22Rv1 (cell line): ENCODE data around the gene RASL11A.

Source experiments
- ZFX ChIP-seq: fragments of 450-650 bp; IDR thresholded peaks from 2 replicates; pipeline ENCODE4 v1.6.1; 2017; ENCODE audit warnings: antibody characterized with exemption, borderline replicate concordance
- TF ChIP-seq, protein P1 (sequence below): fragments of 450-650 bp; IDR thresholded peaks from 2 replicates; pipeline ENCODE4 v1.5.1; 2017; ENCODE audit warnings: mild to moderate bottlenecking

DNA sequence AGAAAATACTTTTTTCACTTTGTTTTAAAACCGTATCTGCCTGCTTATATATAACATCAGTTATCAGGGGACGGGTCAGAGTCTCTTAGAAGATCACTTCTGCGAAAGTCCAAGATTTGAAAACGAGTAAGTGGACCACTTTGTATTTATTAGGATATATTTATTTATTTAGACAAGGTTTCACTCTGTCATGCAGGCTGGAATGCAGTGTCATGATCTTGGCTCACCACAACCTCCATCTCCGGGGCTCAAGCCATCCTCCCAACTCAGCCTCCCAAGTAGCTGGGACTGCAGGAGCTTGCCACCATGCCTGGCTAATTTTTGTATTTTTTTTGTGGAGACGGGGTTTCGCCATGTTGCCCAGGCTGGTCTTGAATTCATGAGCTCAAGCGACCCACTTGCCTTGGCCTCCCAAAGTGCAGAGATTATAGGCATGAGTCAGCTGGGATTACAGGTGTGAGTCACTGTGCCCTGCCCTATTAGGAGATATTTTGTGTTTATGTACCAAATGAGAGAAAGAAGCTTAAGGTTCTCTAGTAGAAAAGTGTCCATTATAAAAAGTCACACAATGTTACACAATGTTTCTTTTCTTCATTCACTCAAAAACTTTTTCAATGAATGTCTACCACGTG, 39.5 kb downstream of the RASL11A start:
- TF ChIP-seq ZFX, result no peak
- TF ChIP-seq, protein P1, sequence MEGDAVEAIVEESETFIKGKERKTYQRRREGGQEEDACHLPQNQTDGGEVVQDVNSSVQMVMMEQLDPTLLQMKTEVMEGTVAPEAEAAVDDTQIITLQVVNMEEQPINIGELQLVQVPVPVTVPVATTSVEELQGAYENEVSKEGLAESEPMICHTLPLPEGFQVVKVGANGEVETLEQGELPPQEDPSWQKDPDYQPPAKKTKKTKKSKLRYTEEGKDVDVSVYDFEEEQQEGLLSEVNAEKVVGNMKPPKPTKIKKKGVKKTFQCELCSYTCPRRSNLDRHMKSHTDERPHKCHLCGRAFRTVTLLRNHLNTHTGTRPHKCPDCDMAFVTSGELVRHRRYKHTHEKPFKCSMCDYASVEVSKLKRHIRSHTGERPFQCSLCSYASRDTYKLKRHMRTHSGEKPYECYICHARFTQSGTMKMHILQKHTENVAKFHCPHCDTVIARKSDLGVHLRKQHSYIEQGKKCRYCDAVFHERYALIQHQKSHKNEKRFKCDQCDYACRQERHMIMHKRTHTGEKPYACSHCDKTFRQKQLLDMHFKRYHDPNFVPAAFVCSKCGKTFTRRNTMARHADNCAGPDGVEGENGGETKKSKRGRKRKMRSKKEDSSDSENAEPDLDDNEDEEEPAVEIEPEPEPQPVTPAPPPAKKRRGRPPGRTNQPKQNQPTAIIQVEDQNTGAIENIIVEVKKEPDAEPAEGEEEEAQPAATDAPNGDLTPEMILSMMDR, result no peak
